ENCODE results near the gene BMPR2.
A peak's percentile ranks its signal among the peaks of the same experiment; 100 is the strongest.

Gene BMPR2

DNA sequence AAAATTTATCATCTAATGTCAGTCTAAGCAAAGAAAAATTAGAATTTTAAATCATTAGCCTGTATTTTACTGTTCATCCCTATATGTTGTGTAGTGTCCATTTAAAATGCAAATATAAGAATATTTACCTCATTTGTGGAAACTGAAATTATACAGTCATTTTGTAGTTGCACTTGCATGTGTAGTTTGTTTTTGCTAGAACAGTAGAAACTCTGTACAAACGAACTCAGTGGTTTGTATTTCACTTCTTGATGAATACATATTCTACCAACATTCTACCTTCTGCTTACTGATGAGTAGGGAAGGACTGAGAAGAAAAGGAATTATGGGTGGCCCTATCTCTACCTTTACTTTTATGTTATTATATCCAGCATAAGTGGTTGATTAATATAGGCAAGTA lies 29.7 kb downstream of the BMPR2 start:
- H2BK12ac ChIP-seq (ENCODE audit: low read length in 2 of 2), result no peak overlapping the region
- no peak overlapping the region for H3K23ac ChIP-seq (ENCODE audit: low read length in 2 of 2)
- no peak for DNase-seq
- no CpG with 5 or more reads among the region's 1 CpG for WGBS
- peaks cover 0 to 7% of the 10 kb centered on the region in 2 experiments for H3K36me3 ChIP-seq (ENCODE audit: control insufficient read depth in 1 of 2, insufficient read depth in 2 of 2, low read depth in 1 of 2, low read length in 2 of 2)
- H4K8ac ChIP-seq (ENCODE audit: low read length), result no peak overlapping the region
- no peak overlapping the region for H3K4me2 ChIP-seq (ENCODE audit: low read length, poor library complexity, severe bottlenecking)
- no peak overlapping the region for H2AFZ ChIP-seq (ENCODE audit: low read depth, low read length)
- H4K91ac ChIP-seq (ENCODE audit: low read length), result no peak overlapping the region
- H3K4ac ChIP-seq (ENCODE audit: low read depth in 1 of 2, low read length in 2 of 2), result no peak overlapping the region
- H3K14ac ChIP-seq (ENCODE audit: low read length in 2 of 2), result no peak overlapping the region
- no peak overlapping the region for H3K9ac ChIP-seq (ENCODE audit: low read length)
- no peak overlapping the region for H2BK120ac ChIP-seq (ENCODE audit: low read depth, low read length)
- H2BK5ac ChIP-seq (ENCODE audit: low read depth, low read length, poor library complexity, severe bottlenecking), result no peak overlapping the region
- H3K9me3 ChIP-seq (ENCODE audit: control insufficient read depth, low read length), result no peaks in the 10 kb centered on the region
- H3K4me3 ChIP-seq (ENCODE audit: insufficient read depth in 1 of 2, low read depth in 1 of 2, low read length in 2 of 2), result no peak overlapping the region
- no peaks in the 10 kb centered on the region for H3K27me3 ChIP-seq (ENCODE audit: control insufficient read depth in 1 of 2, insufficient read depth in 1 of 2, low read length in 2 of 2)
- no peak overlapping the region for H3K27ac ChIP-seq (ENCODE audit: low read length, poor library complexity, severe bottlenecking)
- no peak overlapping the region for H2BK15ac ChIP-seq (ENCODE audit: low read depth, poor library complexity, severe bottlenecking)
- no peak overlapping the region for H2AK5ac ChIP-seq (ENCODE audit: low read length, severe bottlenecking)
- H3K18ac ChIP-seq (ENCODE audit: low read depth in 1 of 2, low read length in 2 of 2), result no peak overlapping the region
- H3K4me1 ChIP-seq (ENCODE audit: control insufficient read depth, insufficient read depth, low read depth, low read length), result peaks cover 2% of the 10 kb centered on the region
- H3K79me1 ChIP-seq (replicated peaks; ENCODE audit: low read length, poor library complexity, severe bottlenecking), result peaks cover 10% of the 10 kb centered on the region

- H3K4ac ChIP-seq (ENCODE audit: low read depth in 1 of 2, low read length in 2 of 2), result no peak overlapping the region
- H3K23ac ChIP-seq (ENCODE audit: low read length in 2 of 2), result no peak overlapping the region
- no peaks in the 10 kb centered on the region for H3K27me3 ChIP-seq (ENCODE audit: control insufficient read depth in 1 of 2, insufficient read depth in 1 of 2, low read length in 2 of 2)
- H2BK15ac ChIP-seq (ENCODE audit: low read depth, poor library complexity, severe bottlenecking), result no peak overlapping the region
- no peaks in the 10 kb centered on the region for H3K9me3 ChIP-seq (ENCODE audit: control insufficient read depth, low read length)
- H3K18ac ChIP-seq (ENCODE audit: low read depth in 1 of 2, low read length in 2 of 2), result no peak overlapping the region
- no peak overlapping the region for H2BK120ac ChIP-seq (ENCODE audit: low read depth, low read length)
- H3K9ac ChIP-seq (ENCODE audit: low read length), result no peak overlapping the region
- H2AK5ac ChIP-seq (ENCODE audit: low read length, severe bottlenecking), result no peak overlapping the region
- no peak overlapping the region for H4K91ac ChIP-seq (ENCODE audit: low read length)
- H2AFZ ChIP-seq (ENCODE audit: low read depth, low read length), result no peak overlapping the region
- no peak overlapping the region for H2BK5ac ChIP-seq (ENCODE audit: low read depth, low read length, poor library complexity, severe bottlenecking)
- no peak overlapping the region for H3K14ac ChIP-seq (ENCODE audit: low read length in 2 of 2)
- peaks cover 12% of the 10 kb centered on the region for H3K79me1 ChIP-seq (replicated peaks; ENCODE audit: low read length, poor library complexity, severe bottlenecking)
- H3K36me3 ChIP-seq (ENCODE audit: control insufficient read depth in 1 of 2, insufficient read depth in 2 of 2, low read depth in 1 of 2, low read length in 2 of 2), result peaks cover 0 to 7% of the 10 kb centered on the region in 2 experiments
- H3K4me2 ChIP-seq (ENCODE audit: low read length, poor library complexity, severe bottlenecking), result no peak overlapping the region
- H4K8ac ChIP-seq (ENCODE audit: low read length), result no peak overlapping the region
- H2BK12ac ChIP-seq (ENCODE audit: low read length in 2 of 2), result no peak overlapping the region
- H3K4me1 ChIP-seq (ENCODE audit: control insufficient read depth, insufficient read depth, low read depth, low read length), result peaks cover 2% of the 10 kb centered on the region
- H3K27ac ChIP-seq (ENCODE audit: low read length, poor library complexity, severe bottlenecking), result no peak overlapping the region
- 100% methylated on average over 1 of the region's 2 CpGs for WGBS
- DNase-seq, result no peak
- no peak overlapping the region for H3K4me3 ChIP-seq (ENCODE audit: insufficient read depth in 1 of 2, low read depth in 1 of 2, low read length in 2 of 2)
Observed at GRCh38 chr2:202406445-202406978, 30.4 kb downstream of the BMPR2 start.

DNA sequence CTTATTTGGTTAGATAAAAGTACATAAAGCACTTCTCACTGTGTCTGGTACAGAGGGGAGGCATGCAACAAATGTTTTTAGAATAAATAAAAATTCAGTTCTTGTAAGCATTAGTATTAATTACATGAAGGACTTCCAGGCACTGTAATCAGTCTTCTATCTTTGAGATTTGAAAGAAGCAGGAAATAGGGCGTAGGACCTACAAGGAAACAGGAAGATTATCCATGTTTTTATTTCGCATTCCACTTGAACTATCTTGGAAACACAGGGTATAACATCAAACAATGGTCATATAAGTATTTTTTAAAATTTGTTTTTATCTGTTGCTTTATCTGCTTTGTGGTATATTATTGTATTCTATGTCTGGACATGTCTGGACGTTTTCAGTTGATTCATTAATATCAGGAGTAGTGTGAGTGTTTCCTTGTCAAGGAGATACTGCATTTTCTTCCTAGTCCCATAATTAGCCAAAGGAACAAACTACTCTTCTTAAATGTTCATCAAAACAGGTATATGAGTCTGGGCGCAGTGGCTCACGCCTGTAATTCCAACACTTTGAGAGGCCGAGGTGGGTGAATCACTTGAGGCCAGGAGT lies 32.5 kb downstream of the BMPR2 start:
- Histone ChIP-seq H2AK5ac (ENCODE audit: low read length, severe bottlenecking) (no peak overlapping the region), H3K4me1 (ENCODE audit: control insufficient read depth, insufficient read depth, low read depth, low read length) (peaks cover 2% of the 10 kb centered on the region), H3K9ac (ENCODE audit: low read length) (no peak overlapping the region), H2BK12ac (ENCODE audit: low read length in 2 of 2) (no peak overlapping the region), H3K4ac (ENCODE audit: low read depth in 1 of 2, low read length in 2 of 2) (no peak overlapping the region), H3K18ac (ENCODE audit: low read depth in 1 of 2, low read length in 2 of 2) (peak overlapping the region in 1 of 2 experiments; percentile 40), H2BK5ac (ENCODE audit: low read depth, low read length, poor library complexity, severe bottlenecking) (no peak overlapping the region), H3K23ac (ENCODE audit: low read length in 2 of 2) (no peak overlapping the region), H3K9me3 (ENCODE audit: control insufficient read depth, low read length) (no peaks in the 10 kb centered on the region), H2AFZ (ENCODE audit: low read depth, low read length) (no peak overlapping the region), H3K4me2 (ENCODE audit: low read length, poor library complexity, severe bottlenecking) (no peak overlapping the region), H3K27ac (ENCODE audit: low read length, poor library complexity, severe bottlenecking) (no peak overlapping the region), H3K14ac (ENCODE audit: low read length in 2 of 2) (no peak overlapping the region), H3K79me1 (replicated peaks; ENCODE audit: low read length, poor library complexity, severe bottlenecking) (peaks cover 13% of the 10 kb centered on the region), H3K36me3 (ENCODE audit: control insufficient read depth in 1 of 2, insufficient read depth in 2 of 2, low read depth in 1 of 2, low read length in 2 of 2) (peaks cover 0 to 5% of the 10 kb centered on the region in 2 experiments), H2BK120ac (ENCODE audit: low read depth, low read length) (no peak overlapping the region), H3K4me3 (ENCODE audit: insufficient read depth in 1 of 2, low read depth in 1 of 2, low read length in 2 of 2) (no peak overlapping the region), H3K27me3 (ENCODE audit: control insufficient read depth in 1 of 2, insufficient read depth in 1 of 2, low read length in 2 of 2) (no peaks in the 10 kb centered on the region), H4K8ac (ENCODE audit: low read length) (no peak overlapping the region), H4K91ac (ENCODE audit: low read length) (no peak overlapping the region), H2BK15ac (ENCODE audit: low read depth, poor library complexity, severe bottlenecking) (no peak overlapping the region)
- whole genome bisulfite sequencing, result 82% methylated on average over 5 of the region's 6 CpGs
- DNase-seq, result peak; percentile 18

DNA sequence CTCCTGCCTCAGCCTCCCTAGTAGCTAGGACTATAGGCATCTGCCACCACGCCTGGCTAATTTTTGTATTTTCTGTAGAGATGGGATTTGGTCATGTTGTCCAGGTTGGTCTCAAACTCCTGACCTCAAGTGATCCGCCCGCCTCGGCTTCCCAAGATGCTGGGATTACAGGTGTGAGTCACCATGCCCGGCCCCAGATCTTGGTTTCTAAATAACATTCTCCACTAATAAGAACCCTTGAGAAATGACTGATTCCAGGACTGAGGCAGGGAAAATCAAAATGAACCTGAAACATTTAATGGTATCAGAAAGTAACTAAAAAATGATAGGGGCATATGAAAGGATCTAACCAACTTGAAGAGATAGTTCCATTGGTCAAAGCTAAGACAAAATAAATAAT lies 34.0 kb downstream of the BMPR2 start:
- Histone ChIP-seq H4K8ac (ENCODE audit: low read length) (no peak overlapping the region), H2AK5ac (ENCODE audit: low read length, severe bottlenecking) (no peak overlapping the region), H3K27me3 (ENCODE audit: control insufficient read depth in 1 of 2, insufficient read depth in 1 of 2, low read length in 2 of 2) (no peaks in the 10 kb centered on the region), H3K18ac (ENCODE audit: low read depth in 1 of 2, low read length in 2 of 2) (peak overlapping the region in 1 of 2 experiments; percentile 34), H2BK120ac (ENCODE audit: low read depth, low read length) (no peak overlapping the region), H4K91ac (ENCODE audit: low read length) (no peak overlapping the region), H2BK12ac (ENCODE audit: low read length in 2 of 2) (no peak overlapping the region), H2AFZ (ENCODE audit: low read depth, low read length) (no peak overlapping the region), H3K4me2 (ENCODE audit: low read length, poor library complexity, severe bottlenecking) (no peak overlapping the region), H2BK5ac (ENCODE audit: low read depth, low read length, poor library complexity, severe bottlenecking) (no peak overlapping the region), H3K4me1 (ENCODE audit: control insufficient read depth, insufficient read depth, low read depth, low read length) (peaks cover 2% of the 10 kb centered on the region), H2BK15ac (ENCODE audit: low read depth, poor library complexity, severe bottlenecking) (no peak overlapping the region), H3K36me3 (ENCODE audit: control insufficient read depth in 1 of 2, insufficient read depth in 2 of 2, low read depth in 1 of 2, low read length in 2 of 2) (no peaks in the 10 kb centered on the region), H3K4ac (ENCODE audit: low read depth in 1 of 2, low read length in 2 of 2) (no peak overlapping the region), H3K14ac (ENCODE audit: low read length in 2 of 2) (no peak overlapping the region), H3K9me3 (ENCODE audit: control insufficient read depth, low read length) (no peaks in the 10 kb centered on the region), H3K9ac (ENCODE audit: low read length) (no peak overlapping the region), H3K23ac (ENCODE audit: low read length in 2 of 2) (no peak overlapping the region), H3K79me1 (replicated peaks; ENCODE audit: low read length, poor library complexity, severe bottlenecking) (peaks cover 8% of the 10 kb centered on the region), H3K4me3 (ENCODE audit: insufficient read depth in 1 of 2, low read depth in 1 of 2, low read length in 2 of 2) (no peak overlapping the region), H3K27ac (ENCODE audit: low read length, poor library complexity, severe bottlenecking) (no peak overlapping the region)
- no peak for DNase-seq
- 93% methylated on average over 3 of the region's 5 CpGs for WGBS

Data from mesenchymal stem cell (in vitro differentiated cells and primary cell).